ENCODE data around the gene CMPK2.

- TF ChIP-seq SIN3A (IDR thresholded peaks at IDR 0.05; ENCODE audit: borderline replicate concordance, insufficient read depth, low read depth, low read length) (no peak), CTCF (IDR thresholded peaks at IDR 0.05) (no peak), POLR2AphosphoS5 (IDR thresholded peaks at IDR 0.05; ENCODE audit: low read depth, low read length) (no peak)
These were observed 5.4 kb downstream of the CMPK2 start for GRCh38 chr2:6860296-6860695.

Data from Panc1 (cell line).